Activated naive CD4-positive, alpha-beta T cell treated with anti-CD3 and anti-CD28 coated beads for 36 hours (primary cell): Measurements from ENCODE around the gene GNAS. TPM values are rescaled to one million over a fixed set of nuclear protein-coding genes. Genes with fewer than 3 reads are reported as not detected.

Source experiments
- CTCF ChIA-PET: fragments of 350-600 bp; sonication (Branson Sonifier 250); formaldehyde crosslinking; loops from one replicate; lab custom pipeline; 2021; ENCODE audit warnings: antibody characterized with exemption; lab: Charles Lee
- DNase-seq: peaks from one replicate; pipeline ENCODE4 v3.0.0-alpha.2; 2020
- H3K27ac Mint-ChIP-seq: one replicate; pipeline ENCODE4 v1.8.0; 2021; ENCODE audit warnings: mild to moderate bottlenecking, mixed read lengths
- H3K27me3 Mint-ChIP-seq: one replicate; pipeline ENCODE4 v1.8.0; 2021; ENCODE audit warnings: low read depth, mixed read lengths
- H3K36me3 Mint-ChIP-seq: one replicate; pipeline ENCODE4 v1.8.0; 2021; ENCODE audit warnings: low read depth, mixed read lengths
- H3K4me1 Mint-ChIP-seq: one replicate; pipeline ENCODE4 v1.8.0; 2021; ENCODE audit warnings: low read depth, mixed read lengths
- H3K4me3 Mint-ChIP-seq: one replicate; pipeline ENCODE4 v1.8.0; 2021; ENCODE audit warnings: mild to moderate bottlenecking, moderate library complexity, mixed read lengths
- H3K9me3 Mint-ChIP-seq: one replicate; pipeline ENCODE4 v1.8.0; 2021; ENCODE audit warnings: mixed read lengths
- intact Hi-C: fragments of 100-400 bp; cut with micrococcal nuclease; formaldehyde crosslinking; loops from one replicate; pipeline ENCODE4 v1.15.1; 2023
- total RNA-seq, 2 experiments: library from RNA; stranded (reverse); gene quantifications; one replicate each; pipeline ENCODE4 v1.2.3, GENCODE V29; 2021

Gene GNAS
- total RNA-seq, 2 experiments from 2014 or later: 770 to 802 TPM

GRCh38 chr20:58845706-58846105 lies 6.8 kb upstream of the GNAS start:
- intact Hi-C loops: no loop called here

GRCh38 chr20:58847463-58847862 lies 5.1 kb upstream of the GNAS start:
- no peaks in the 10 kb centered on the region for H3K36me3 Mint-ChIP-seq
- peaks cover 13% of the 10 kb centered on the region for H3K4me1 Mint-ChIP-seq
- CTCF ChIA-PET: interaction anchor here (0.6 kb wide), 1 partner anchor 208 kb away, joined by 3 read pairs; no protein-coding TSS in a partner anchor
- H3K27me3 Mint-ChIP-seq: peaks cover 27% of the 10 kb centered on the region
- H3K9me3 Mint-ChIP-seq: no peaks in the 10 kb centered on the region
- intact Hi-C loops: no loop called here
- DNase-seq: no peak
- H3K27ac Mint-ChIP-seq: no peak overlapping the region
- H3K4me3 Mint-ChIP-seq: no peak overlapping the region

More at GRCh38 chr20:58845706-58846105, 6.8 kb upstream of the GNAS start:
- no peak for DNase-seq
- Mint-ChIP-seq H3K4me3 (no peak overlapping the region), H3K36me3 (peaks cover 3% of the 10 kb centered on the region), H3K4me1 (peaks cover 17% of the 10 kb centered on the region), H3K9me3 (no peaks in the 10 kb centered on the region), H3K27me3 (peaks cover 41% of the 10 kb centered on the region), H3K27ac (no peak overlapping the region)
- CTCF ChIA-PET: interaction anchor here (0.7 to 0.8 kb wide), 2 partner anchors 197 to 365 kb away, joined by 3 to 5 read pairs; no protein-coding TSS in a partner anchor

DNA sequence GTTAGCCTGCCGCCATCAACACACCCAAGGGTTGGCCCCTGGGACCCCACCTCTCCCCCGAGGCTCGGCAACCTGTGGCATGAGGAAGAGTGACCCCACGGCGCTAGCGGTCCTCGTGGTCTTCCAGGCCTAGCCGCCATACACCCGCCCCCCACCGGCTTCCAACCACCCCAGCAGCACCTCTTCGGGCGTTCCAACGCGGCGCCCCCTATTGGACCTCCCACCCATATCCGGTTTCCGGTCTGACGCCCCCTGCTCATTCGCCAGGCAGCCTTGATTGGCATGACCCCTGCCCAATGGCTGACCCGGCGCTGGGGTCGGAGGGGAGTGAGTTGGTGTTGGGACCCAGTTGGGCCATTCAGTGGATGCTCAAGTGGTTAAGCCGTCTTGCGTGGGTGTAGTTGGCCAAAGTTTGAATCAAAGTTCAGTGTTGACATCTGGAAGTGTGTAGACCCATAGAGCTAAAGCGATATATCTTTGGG lies 1.8 kb upstream of the GNAS start, which contains the start of gene GNAS-AS1:
Gene GNAS-AS1, minus strand, starts transcription at position 210 of the 482 bp plus-strand sequence.
- peak within 1 kb of the TSS; percentile 81 for H3K4me3 Mint-ChIP-seq
- no peak within 1 kb of the TSS for H3K27ac Mint-ChIP-seq
- H3K27me3 Mint-ChIP-seq: peaks cover 27% of the 10 kb centered on the region
- no peaks in the 10 kb centered on the region for H3K36me3 Mint-ChIP-seq
- intact Hi-C loops: loop anchor here (5.0 kb wide), 2 partner anchors 368 to 613 kb away; no protein-coding TSS in a partner anchor
- DNase-seq: peak; percentile 92
- no peaks in the 10 kb centered on the region for H3K9me3 Mint-ChIP-seq
- CTCF ChIA-PET: no interaction called here
- peaks cover 19% of the 10 kb centered on the region for H3K4me1 Mint-ChIP-seq

GRCh38 chr20:58851221-58851968 lies 1.1 kb upstream of the GNAS start:
- Mint-ChIP-seq H3K4me1 (peaks cover 22% of the 10 kb centered on the region), H3K4me3 (peak overlapping the region; percentile 81), H3K27me3 (peaks cover 26% of the 10 kb centered on the region), H3K36me3 (no peaks in the 10 kb centered on the region), H3K27ac (no peak overlapping the region), H3K9me3 (no peaks in the 10 kb centered on the region)
- CTCF ChIA-PET: no interaction called here
- no peak for DNase-seq
- intact Hi-C loops: loop anchor here (5.0 kb wide), 2 partner anchors 369 to 614 kb away; no protein-coding TSS in a partner anchor

DNA sequence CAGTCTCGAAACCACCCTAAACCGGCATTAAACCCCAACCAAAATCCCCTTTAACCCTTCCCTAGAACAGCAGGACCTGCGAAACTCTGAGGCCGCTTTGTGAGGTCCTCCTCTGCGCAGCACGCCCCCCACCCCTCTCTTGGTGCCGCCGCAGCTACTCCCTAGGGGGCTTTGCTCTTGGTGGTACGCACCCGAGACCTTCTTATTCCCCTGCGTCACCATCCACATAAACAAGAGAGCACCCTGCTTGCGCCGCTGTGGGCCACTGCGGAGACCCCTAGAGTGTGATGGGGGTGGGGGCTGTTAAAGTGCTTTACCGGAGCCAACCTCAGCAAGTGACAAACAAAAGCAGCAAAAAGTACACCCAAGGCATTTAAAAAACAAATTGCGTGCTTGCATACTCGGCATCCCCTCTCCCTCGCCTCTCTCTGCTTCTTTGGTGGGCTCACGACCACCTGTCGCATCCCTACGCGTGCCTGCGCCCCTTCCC lies 502 bp upstream of the GNAS start:
- CTCF ChIA-PET: interaction anchor here (0.7 to 1.9 kb wide), 4 partner anchors 32 to 371 kb away, joined by 3 to 6 read pairs (median 4); no protein-coding TSS in a partner anchor
- Mint-ChIP-seq H3K36me3 (no peaks in the 10 kb centered on the region), H3K4me1 (peaks cover 22% of the 10 kb centered on the region), H3K4me3 (peak overlapping the region; percentile 81), H3K27ac (no peak overlapping the region), H3K27me3 (peaks cover 29% of the 10 kb centered on the region), H3K9me3 (no peaks in the 10 kb centered on the region)
- intact Hi-C loops: loop anchor here (1.0 to 5.0 kb wide), 3 partner anchors 202 to 615 kb away; no protein-coding TSS in a partner anchor
- DNase-seq: no peak

DNA sequence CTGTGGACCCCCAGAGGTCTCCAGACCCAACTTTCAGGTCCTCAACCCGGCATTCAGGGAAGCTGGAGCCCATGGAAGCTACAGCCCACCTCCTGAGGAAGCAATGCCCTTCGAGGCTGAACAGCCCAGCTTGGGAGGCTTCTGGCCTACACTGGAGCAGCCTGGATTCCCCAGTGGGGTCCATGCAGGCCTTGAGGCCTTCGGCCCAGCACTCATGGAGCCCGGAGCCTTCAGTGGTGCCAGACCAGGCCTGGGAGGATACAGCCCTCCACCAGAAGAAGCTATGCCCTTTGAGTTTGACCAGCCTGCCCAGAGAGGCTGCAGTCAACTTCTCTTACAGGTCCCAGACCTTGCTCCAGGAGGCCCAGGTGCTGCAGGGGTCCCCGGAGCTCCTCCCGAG lies 950 bp downstream of the GNAS start:
- H3K4me1 Mint-ChIP-seq: peaks cover 15% of the 10 kb centered on the region
- H3K27ac Mint-ChIP-seq: no peak overlapping the region
- H3K9me3 Mint-ChIP-seq: no peaks in the 10 kb centered on the region
- intact Hi-C loops: loop anchor here (5.0 kb wide), 2 partner anchors 371 to 616 kb away; no protein-coding TSS in a partner anchor
- H3K27me3 Mint-ChIP-seq: peaks cover 26% of the 10 kb centered on the region
- no peak overlapping the region for H3K4me3 Mint-ChIP-seq
- CTCF ChIA-PET: interaction anchor here (0.6 to 1.9 kb wide), 3 partner anchors 30 to 493 kb away, joined by 3 to 6 read pairs (median 5); no protein-coding TSS in a partner anchor
- DNase-seq: no peak
- H3K36me3 Mint-ChIP-seq: no peaks in the 10 kb centered on the region

DNA sequence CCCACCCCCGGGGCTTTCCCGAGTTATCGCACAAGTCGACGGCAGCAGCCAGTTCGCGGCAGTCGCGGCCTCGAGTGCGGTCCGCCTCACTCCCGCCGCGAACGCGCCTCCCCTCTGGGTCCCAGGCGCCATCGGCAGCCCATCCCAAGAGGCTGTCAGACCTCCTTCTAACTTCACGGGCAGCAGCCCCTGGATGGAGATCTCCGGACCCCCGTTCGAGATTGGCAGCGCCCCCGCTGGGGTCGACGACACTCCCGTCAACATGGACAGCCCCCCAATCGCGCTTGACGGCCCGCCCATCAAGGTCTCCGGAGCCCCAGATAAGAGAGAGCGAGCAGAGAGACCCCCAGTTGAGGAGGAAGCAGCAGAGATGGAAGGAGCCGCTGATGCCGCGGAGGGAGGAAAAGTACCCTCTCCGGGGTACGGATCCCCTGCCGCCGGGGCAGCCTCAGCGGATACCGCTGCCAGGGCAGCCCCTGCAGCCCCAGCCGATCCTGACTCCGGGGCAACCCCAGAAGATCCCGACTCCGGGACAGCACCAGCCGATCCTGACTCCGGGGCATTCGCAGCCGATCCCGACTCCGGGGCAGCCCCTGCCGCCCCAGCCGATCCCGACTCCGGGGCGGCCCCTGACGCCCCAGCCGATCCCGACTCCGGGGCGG lies 1.6 kb downstream of the GNAS start:
- intact Hi-C loops: loop anchor here (5.0 kb wide), 2 partner anchors 372 to 617 kb away; no protein-coding TSS in a partner anchor
- Mint-ChIP-seq H3K4me3 (peak overlapping the region; percentile 60), H3K27me3 (peaks cover 27% of the 10 kb centered on the region), H3K36me3 (no peaks in the 10 kb centered on the region), H3K4me1 (peaks cover 15% of the 10 kb centered on the region), H3K9me3 (no peaks in the 10 kb centered on the region), H3K27ac (no peak overlapping the region)
- no peak for DNase-seq
- CTCF ChIA-PET: interaction anchor here (1.9 kb wide), 2 partner anchors 30 to 373 kb away, joined by 5 to 6 read pairs; no protein-coding TSS in a partner anchor

DNA sequence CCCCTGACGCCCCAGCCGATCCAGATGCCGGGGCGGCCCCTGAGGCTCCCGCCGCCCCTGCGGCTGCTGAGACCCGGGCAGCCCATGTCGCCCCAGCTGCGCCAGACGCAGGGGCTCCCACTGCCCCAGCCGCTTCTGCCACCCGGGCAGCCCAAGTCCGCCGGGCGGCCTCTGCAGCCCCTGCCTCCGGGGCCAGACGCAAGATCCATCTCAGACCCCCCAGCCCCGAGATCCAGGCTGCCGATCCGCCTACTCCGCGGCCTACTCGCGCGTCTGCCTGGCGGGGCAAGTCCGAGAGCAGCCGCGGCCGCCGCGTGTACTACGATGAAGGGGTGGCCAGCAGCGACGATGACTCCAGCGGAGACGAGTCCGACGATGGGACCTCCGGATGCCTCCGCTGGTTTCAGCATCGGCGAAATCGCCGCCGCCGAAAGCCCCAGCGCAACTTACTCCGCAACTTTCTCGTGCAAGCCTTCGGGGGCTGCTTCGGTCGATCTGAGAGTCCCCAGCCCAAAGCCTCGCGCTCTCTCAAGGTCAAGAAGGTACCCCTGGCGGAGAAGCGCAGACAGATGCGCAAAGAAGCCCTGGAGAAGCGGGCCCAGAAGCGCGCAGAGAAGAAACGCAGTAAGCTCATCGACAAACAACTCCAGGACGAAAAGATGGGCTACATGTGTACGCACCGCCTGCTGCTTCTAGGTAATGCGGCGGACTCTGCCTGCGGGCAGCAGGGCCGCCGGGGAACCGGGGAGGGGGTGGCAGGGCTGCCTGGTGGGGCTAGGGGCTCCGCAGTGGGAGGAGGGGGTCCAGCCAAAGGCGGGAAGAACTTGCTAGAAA lies 2.3 kb downstream of the GNAS start:
- peak overlapping the region; percentile 18 for H3K4me3 Mint-ChIP-seq
- no peak overlapping the region for H3K27ac Mint-ChIP-seq
- intact Hi-C loops: loop anchor here (5.0 kb wide), 2 partner anchors 373 to 618 kb away; no protein-coding TSS in a partner anchor
- no peak for DNase-seq
- H3K36me3 Mint-ChIP-seq: no peaks in the 10 kb centered on the region
- H3K4me1 Mint-ChIP-seq: peaks cover 11% of the 10 kb centered on the region
- H3K27me3 Mint-ChIP-seq: peaks cover 27% of the 10 kb centered on the region
- CTCF ChIA-PET: no interaction called here
- H3K9me3 Mint-ChIP-seq: no peaks in the 10 kb centered on the region

- Mint-ChIP-seq H3K36me3 (no peaks in the 10 kb centered on the region), H3K4me1 (peaks cover 11% of the 10 kb centered on the region), H3K9me3 (no peaks in the 10 kb centered on the region), H3K27me3 (peaks cover 27% of the 10 kb centered on the region), H3K27ac (no peak overlapping the region), H3K4me3 (peak overlapping the region; percentile 41)
- no peak for DNase-seq
- intact Hi-C loops: no loop called here
- CTCF ChIA-PET: no interaction called here
Observed at GRCh38 chr20:58855506-58856389, 3.2 kb downstream of the GNAS start.

- H3K27ac Mint-ChIP-seq: no peak overlapping the region
- no peaks in the 10 kb centered on the region for H3K36me3 Mint-ChIP-seq
- intact Hi-C loops: no loop called here
- no peaks in the 10 kb centered on the region for H3K9me3 Mint-ChIP-seq
- DNase-seq: no peak
- CTCF ChIA-PET: interaction anchor here (1.2 to 1.3 kb wide), 2 partner anchors 219 to 592 kb away, joined by 3 to 4 read pairs; no protein-coding TSS in a partner anchor
- peaks cover 10% of the 10 kb centered on the region for H3K27me3 Mint-ChIP-seq
- H3K4me3 Mint-ChIP-seq: no peak overlapping the region
- peaks cover 2% of the 10 kb centered on the region for H3K4me1 Mint-ChIP-seq
Observed at GRCh38 chr20:58863044-58863790, 10.7 kb downstream of the GNAS start.
